ENCODE results near the gene LSP1.

Gene LSP1

GRCh38 chr11:1834062-1834610 lies 18.7 kb upstream of the LSP1 start:
- Histone ChIP-seq H2AK5ac (ENCODE audit: low read length) (no peak overlapping the region), H3K79me1 (ENCODE audit: low read length) (no peaks in the 10 kb centered on the region), H3K18ac (ENCODE audit: low read length) (no peak overlapping the region), H3K23ac (ENCODE audit: low read length) (no peak overlapping the region), H3K4me3 (ENCODE audit: low read length) (no peak overlapping the region), H2BK120ac (ENCODE audit: low read depth, low read length) (no peak overlapping the region), H3K79me2 (ENCODE audit: control insufficient read depth, insufficient read depth, low read length) (no peaks in the 10 kb centered on the region), H4K5ac (ENCODE audit: low read length) (no peak overlapping the region), H3K27ac (ENCODE audit: low read depth, low read length) (no peak overlapping the region), H3K56ac (ENCODE audit: low read length) (no peak overlapping the region), H3K4me1 (ENCODE audit: control insufficient read depth, low read depth, low read length) (no peaks in the 10 kb centered on the region), H2BK5ac (ENCODE audit: low read length) (no peak overlapping the region), H3K4me2 (ENCODE audit: low read length) (no peak overlapping the region), H4K8ac (ENCODE audit: low read depth, low read length) (no peak overlapping the region), H3K4ac (ENCODE audit: low read depth, low read length) (no peak overlapping the region), H3K27me3 (ENCODE audit: insufficient read depth, low read length, poor library complexity) (no peaks in the 10 kb centered on the region), H2BK15ac (replicated peaks; ENCODE audit: low read depth) (no peak overlapping the region), H3K36me3 (ENCODE audit: control insufficient read depth, insufficient read depth, low read length) (no peaks in the 10 kb centered on the region), H3K9ac (ENCODE audit: low read length) (no peak overlapping the region)
- DNase-seq: no peak
- no CpG with 5 or more reads among the region's 14 CpGs for WGBS (ENCODE audit: extremely low coverage, insufficient coverage, low lambda C conversion rate)

- Histone ChIP-seq H4K5ac (ENCODE audit: low read length) (no peak within 1 kb of the TSS), H3K56ac (ENCODE audit: low read length) (no peak within 1 kb of the TSS), H2AK5ac (ENCODE audit: low read length) (no peak within 1 kb of the TSS), H3K36me3 (ENCODE audit: control insufficient read depth, insufficient read depth, low read length) (no peaks in the 10 kb centered on the region), H3K27ac (ENCODE audit: low read depth, low read length) (no peak within 1 kb of the TSS), H3K4me2 (ENCODE audit: low read length) (no peak within 1 kb of the TSS), H2BK5ac (ENCODE audit: low read length) (no peak within 1 kb of the TSS), H3K18ac (ENCODE audit: low read length) (no peak within 1 kb of the TSS), H3K4ac (ENCODE audit: low read depth, low read length) (no peak within 1 kb of the TSS), H2BK120ac (ENCODE audit: low read depth, low read length) (no peak within 1 kb of the TSS), H2BK15ac (replicated peaks; ENCODE audit: low read depth) (no peak within 1 kb of the TSS), H3K27me3 (ENCODE audit: insufficient read depth, low read length, poor library complexity) (no peaks in the 10 kb centered on the region), H3K4me1 (ENCODE audit: control insufficient read depth, low read depth, low read length) (no peaks in the 10 kb centered on the region), H3K23ac (ENCODE audit: low read length) (no peak within 1 kb of the TSS), H4K8ac (ENCODE audit: low read depth, low read length) (no peak within 1 kb of the TSS), H3K9ac (ENCODE audit: low read length) (no peak within 1 kb of the TSS), H3K79me1 (ENCODE audit: low read length) (no peaks in the 10 kb centered on the region), H3K4me3 (ENCODE audit: low read length) (no peak within 1 kb of the TSS), H3K79me2 (ENCODE audit: control insufficient read depth, insufficient read depth, low read length) (no peaks in the 10 kb centered on the region)
- no CpG with 5 or more reads among the region's 26 CpGs for WGBS (ENCODE audit: extremely low coverage, insufficient coverage, low lambda C conversion rate)
- DNase-seq: no peak
Measured at GRCh38 chr11:1834779-1835670, 17.9 kb upstream of the LSP1 start, which contains the start of gene SYT8. Gene SYT8 (plus strand): TSS chr11:1834990. CDS start chr11:1835106, 116 bp downstream.

GRCh38 chr11:1835671-1836010 lies 17.2 kb upstream of the LSP1 start:
- Histone ChIP-seq H3K27me3 (ENCODE audit: insufficient read depth, low read length, poor library complexity) (no peaks in the 10 kb centered on the region), H3K27ac (ENCODE audit: low read depth, low read length) (no peak overlapping the region), H3K79me1 (ENCODE audit: low read length) (no peaks in the 10 kb centered on the region), H3K79me2 (ENCODE audit: control insufficient read depth, insufficient read depth, low read length) (no peaks in the 10 kb centered on the region), H2BK15ac (replicated peaks; ENCODE audit: low read depth) (no peak overlapping the region), H2AK5ac (ENCODE audit: low read length) (no peak overlapping the region), H2BK120ac (ENCODE audit: low read depth, low read length) (no peak overlapping the region), H3K4me1 (ENCODE audit: control insufficient read depth, low read depth, low read length) (no peaks in the 10 kb centered on the region), H3K56ac (ENCODE audit: low read length) (no peak overlapping the region), H3K23ac (ENCODE audit: low read length) (no peak overlapping the region), H3K4ac (ENCODE audit: low read depth, low read length) (no peak overlapping the region), H4K5ac (ENCODE audit: low read length) (no peak overlapping the region), H3K9ac (ENCODE audit: low read length) (no peak overlapping the region), H3K36me3 (ENCODE audit: control insufficient read depth, insufficient read depth, low read length) (no peaks in the 10 kb centered on the region), H3K4me2 (ENCODE audit: low read length) (no peak overlapping the region), H3K4me3 (ENCODE audit: low read length) (no peak overlapping the region), H4K8ac (ENCODE audit: low read depth, low read length) (no peak overlapping the region), H2BK5ac (ENCODE audit: low read length) (no peak overlapping the region), H3K18ac (ENCODE audit: low read length) (no peak overlapping the region)
- DNase-seq: no peak
- no CpG with 5 or more reads among the region's 12 CpGs for WGBS (ENCODE audit: extremely low coverage, insufficient coverage, low lambda C conversion rate)

GRCh38 chr11:1836011-1836945 lies 16.6 kb upstream of the LSP1 start:
- no peak for DNase-seq
- Histone ChIP-seq H3K27me3 (ENCODE audit: insufficient read depth, low read length, poor library complexity) (no peaks in the 10 kb centered on the region), H2BK120ac (ENCODE audit: low read depth, low read length) (no peak overlapping the region), H3K27ac (ENCODE audit: low read depth, low read length) (no peak overlapping the region), H3K23ac (ENCODE audit: low read length) (no peak overlapping the region), H2BK5ac (ENCODE audit: low read length) (no peak overlapping the region), H4K5ac (ENCODE audit: low read length) (no peak overlapping the region), H3K79me1 (ENCODE audit: low read length) (no peaks in the 10 kb centered on the region), H3K4me3 (ENCODE audit: low read length) (no peak overlapping the region), H2BK15ac (replicated peaks; ENCODE audit: low read depth) (no peak overlapping the region), H3K56ac (ENCODE audit: low read length) (no peak overlapping the region), H2AK5ac (ENCODE audit: low read length) (no peak overlapping the region), H4K8ac (ENCODE audit: low read depth, low read length) (no peak overlapping the region), H3K4ac (ENCODE audit: low read depth, low read length) (no peak overlapping the region), H3K36me3 (ENCODE audit: control insufficient read depth, insufficient read depth, low read length) (no peaks in the 10 kb centered on the region), H3K9ac (ENCODE audit: low read length) (no peak overlapping the region), H3K18ac (ENCODE audit: low read length) (no peak overlapping the region), H3K79me2 (ENCODE audit: control insufficient read depth, insufficient read depth, low read length) (no peaks in the 10 kb centered on the region), H3K4me2 (ENCODE audit: low read length) (no peak overlapping the region), H3K4me1 (ENCODE audit: control insufficient read depth, low read depth, low read length) (no peaks in the 10 kb centered on the region)
- WGBS (ENCODE audit: extremely low coverage, insufficient coverage, low lambda C conversion rate): no CpG with 5 or more reads among the region's 43 CpGs

GRCh38 chr11:1837171-1838076 lies 15.5 kb upstream of the LSP1 start:
- no peak overlapping the region for H4K5ac ChIP-seq (ENCODE audit: low read length)
- H4K8ac ChIP-seq (ENCODE audit: low read depth, low read length): no peak overlapping the region
- H3K79me1 ChIP-seq (ENCODE audit: low read length): no peaks in the 10 kb centered on the region
- no peak overlapping the region for H3K18ac ChIP-seq (ENCODE audit: low read length)
- H3K27ac ChIP-seq (ENCODE audit: low read depth, low read length): no peak overlapping the region
- H3K79me2 ChIP-seq (ENCODE audit: control insufficient read depth, insufficient read depth, low read length): no peaks in the 10 kb centered on the region
- no peaks in the 10 kb centered on the region for H3K36me3 ChIP-seq (ENCODE audit: control insufficient read depth, insufficient read depth, low read length)
- H3K56ac ChIP-seq (ENCODE audit: low read length): no peak overlapping the region
- no peak overlapping the region for H2AK5ac ChIP-seq (ENCODE audit: low read length)
- peak; percentile 63 for DNase-seq
- H3K23ac ChIP-seq (ENCODE audit: low read length): no peak overlapping the region
- no peak overlapping the region for H2BK120ac ChIP-seq (ENCODE audit: low read depth, low read length)
- no peak overlapping the region for H3K4me2 ChIP-seq (ENCODE audit: low read length)
- no peak overlapping the region for H3K4me3 ChIP-seq (ENCODE audit: low read length)
- no CpG with 5 or more reads among the region's 38 CpGs for WGBS (ENCODE audit: extremely low coverage, insufficient coverage, low lambda C conversion rate)
- no peak overlapping the region for H3K9ac ChIP-seq (ENCODE audit: low read length)
- H3K27me3 ChIP-seq (ENCODE audit: insufficient read depth, low read length, poor library complexity): no peaks in the 10 kb centered on the region
- no peaks in the 10 kb centered on the region for H3K4me1 ChIP-seq (ENCODE audit: control insufficient read depth, low read depth, low read length)
- no peak overlapping the region for H3K4ac ChIP-seq (ENCODE audit: low read depth, low read length)
- no peak overlapping the region for H2BK15ac ChIP-seq (replicated peaks; ENCODE audit: low read depth)
- no peak overlapping the region for H2BK5ac ChIP-seq (ENCODE audit: low read length)

All from mesendoderm (in vitro differentiated cells).